Embryonic facial prominence (tissue), 1 donor: ENCODE measurements around the gene EIF3I.

Experiments
- DNase-seq: peaks from one replicate; pipeline ENCODE4 v3.0.0-alpha.2; 2016; ENCODE audit errors: extremely low spot score

Gene EIF3I

GRCh38 chr1:32221980-32222755 lies at the start of gene EIF3I, which contains the start of gene TMEM234:
EIF3I (plus strand) TSS chr1:32222407; CDS start chr1:32222442, 35 bp downstream.
TMEM234 (minus strand) TSS chr1:32222353; CDS start chr1:32222322, 31 bp downstream.
- peak; percentile 90 for DNase-seq

GRCh38 chr1:32172621-32173245 lies 49.5 kb upstream of the EIF3I start:
- no peak for DNase-seq

DNA sequence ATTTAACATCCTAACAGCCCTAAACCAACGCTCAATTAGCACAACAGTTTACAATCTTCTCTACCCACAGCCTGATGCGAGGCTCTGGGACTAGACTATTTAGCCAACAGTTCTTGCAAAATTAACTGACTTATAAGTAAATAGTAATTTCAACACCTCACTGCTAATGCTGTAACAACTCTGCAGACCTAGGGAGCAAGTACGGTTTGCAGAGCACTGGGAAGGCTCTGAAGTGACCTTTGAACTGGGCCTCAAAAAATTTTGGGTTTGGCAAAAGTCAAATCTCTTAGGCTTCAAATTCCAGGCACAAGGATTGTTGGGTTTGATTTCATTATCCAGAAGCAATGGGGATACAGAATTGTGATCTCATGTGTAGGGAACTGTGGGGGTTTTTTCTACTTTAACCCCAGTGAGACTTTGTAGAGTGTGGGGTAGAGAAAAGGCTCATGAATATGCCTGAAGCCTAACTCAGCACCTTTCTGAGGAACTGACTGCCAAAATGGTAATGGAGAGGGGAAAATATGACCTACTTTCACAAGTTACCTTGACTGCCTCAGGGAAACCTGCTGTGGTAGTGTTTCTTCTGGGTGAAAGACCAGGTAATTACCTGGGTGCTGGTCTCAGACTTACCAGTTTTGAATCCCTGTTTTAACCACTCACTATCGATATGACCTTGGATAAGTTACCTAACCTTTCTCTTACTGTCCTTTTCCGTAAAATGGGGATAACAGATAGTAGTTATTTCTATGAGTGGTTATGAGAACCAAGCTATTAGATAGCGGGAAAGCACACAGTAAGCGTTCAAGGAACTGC lies 43.6 kb upstream of the EIF3I start:
- no peak for DNase-seq

DNA sequence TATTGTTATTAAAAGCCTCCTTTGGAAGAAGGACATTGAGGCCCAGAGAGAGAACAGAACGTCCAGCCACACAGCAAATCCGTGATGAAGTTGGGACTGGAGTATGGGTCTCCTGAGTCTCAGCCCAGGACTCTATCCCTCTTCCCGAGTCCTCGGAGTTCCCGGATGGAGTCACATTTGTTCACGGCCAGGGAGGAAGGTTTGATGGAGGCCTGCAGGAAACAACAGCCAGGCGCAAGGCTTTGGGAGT lies 43.1 kb upstream of the EIF3I start:
- no peak for DNase-seq

GRCh38 chr1:32179443-32180185 lies 42.6 kb upstream of the EIF3I start, which contains the start of gene TXLNA:
TXLNA (plus strand) TSS chr1:32179675; CDS start chr1:32180346, 671 bp downstream.
- DNase-seq = peak; percentile 82

DNA sequence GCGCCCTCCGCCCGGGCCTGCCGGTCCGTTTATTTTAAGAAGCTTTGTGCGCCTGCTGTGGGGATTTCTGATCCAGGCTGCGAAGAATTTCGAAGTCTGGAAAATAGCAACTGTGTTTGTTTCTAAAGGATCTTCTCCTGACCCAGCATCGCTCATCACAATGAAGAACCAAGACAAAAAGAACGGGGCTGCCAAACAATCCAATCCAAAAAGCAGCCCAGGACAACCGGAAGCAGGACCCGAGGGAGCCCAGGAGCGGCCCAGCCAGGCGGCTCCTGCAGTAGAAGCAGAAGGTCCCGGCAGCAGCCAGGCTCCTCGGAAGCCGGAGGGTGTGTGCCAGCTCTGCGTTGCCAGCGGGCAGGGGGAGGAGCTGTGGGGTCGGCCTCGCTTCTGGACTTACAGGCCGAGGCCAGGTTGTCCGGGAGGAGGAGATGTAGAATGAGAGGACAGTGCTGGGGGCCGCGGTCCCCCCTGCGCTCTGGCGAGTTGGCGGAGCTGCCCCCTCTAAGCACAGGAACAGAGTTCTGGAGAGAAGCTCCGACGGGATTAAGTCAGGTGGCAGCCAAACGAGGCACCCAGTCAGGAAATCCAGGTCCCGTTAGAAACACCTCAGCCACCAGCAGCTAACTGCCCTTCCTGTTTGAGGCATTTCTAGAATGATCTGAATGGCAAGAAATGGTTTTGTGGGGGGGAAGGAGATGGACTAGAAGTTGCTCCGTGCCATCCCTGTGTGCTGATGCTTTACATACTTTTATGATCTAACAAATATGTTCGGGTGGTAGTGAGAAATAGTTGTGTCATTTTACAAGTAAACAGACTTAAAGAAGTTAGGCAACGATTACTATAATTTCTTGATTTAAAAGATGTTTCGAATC lies 41.8 kb upstream of the EIF3I start:
- DNase-seq = no peak

DNA sequence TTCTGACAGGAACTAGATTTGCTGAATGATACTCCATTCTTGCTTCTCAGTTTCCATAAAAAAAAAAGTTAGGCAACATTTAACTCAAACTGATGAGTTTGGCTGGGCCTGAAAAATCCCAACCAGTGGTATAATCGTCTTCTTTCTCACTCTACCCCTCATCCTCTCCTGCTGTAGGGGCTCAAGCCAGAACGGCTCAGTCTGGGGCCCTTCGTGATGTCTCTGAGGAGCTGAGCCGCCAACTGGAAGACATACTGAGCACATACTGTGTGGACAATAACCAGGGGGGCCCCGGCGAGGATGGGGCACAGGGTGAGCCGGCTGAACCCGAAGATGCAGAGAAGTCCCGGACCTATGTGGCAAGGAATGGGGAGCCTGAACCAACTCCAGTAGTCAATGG lies 41.1 kb upstream of the EIF3I start:
- DNase-seq = no peak

DNA sequence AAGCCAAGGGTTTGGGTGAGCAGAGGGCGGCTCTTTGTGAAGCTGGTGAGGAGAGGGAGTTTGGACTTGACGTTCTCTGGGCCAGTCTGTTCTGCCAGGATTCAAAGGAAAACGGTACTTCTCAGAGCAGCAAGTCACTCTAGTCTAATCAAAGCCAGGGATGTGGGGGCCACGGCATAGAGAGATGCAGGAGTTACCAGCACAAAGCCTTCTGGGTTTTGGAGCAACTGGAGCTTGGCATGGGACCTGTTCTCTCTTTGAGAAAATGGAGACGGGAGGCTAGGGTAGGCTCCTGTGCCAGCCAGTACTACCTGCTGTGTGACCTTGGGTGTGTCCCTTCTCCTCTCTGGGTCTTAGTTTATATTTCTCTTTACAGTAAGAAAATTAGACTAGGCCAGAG lies 40.6 kb upstream of the EIF3I start:
- no peak for DNase-seq

DNA sequence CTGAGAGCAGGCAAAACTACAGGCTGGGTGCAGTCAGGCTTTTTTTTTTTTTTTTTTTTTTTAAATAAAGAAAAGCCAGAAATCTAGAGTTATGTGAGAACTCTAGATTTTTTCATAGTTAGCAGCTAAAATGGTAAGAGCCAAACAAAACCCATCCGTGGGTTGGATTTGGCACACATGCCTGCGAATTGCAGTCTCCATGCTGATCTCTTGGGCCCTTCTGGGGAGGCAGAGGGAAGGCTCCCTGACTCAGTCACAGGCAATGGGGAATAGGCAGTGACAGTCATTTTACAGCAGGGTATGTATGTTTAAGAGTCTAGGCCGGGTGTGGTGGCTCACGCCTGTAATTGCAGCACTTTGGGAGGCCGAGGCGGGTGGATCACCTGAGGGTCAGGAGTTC lies 40.1 kb upstream of the EIF3I start:
- DNase-seq = no peak

DNA sequence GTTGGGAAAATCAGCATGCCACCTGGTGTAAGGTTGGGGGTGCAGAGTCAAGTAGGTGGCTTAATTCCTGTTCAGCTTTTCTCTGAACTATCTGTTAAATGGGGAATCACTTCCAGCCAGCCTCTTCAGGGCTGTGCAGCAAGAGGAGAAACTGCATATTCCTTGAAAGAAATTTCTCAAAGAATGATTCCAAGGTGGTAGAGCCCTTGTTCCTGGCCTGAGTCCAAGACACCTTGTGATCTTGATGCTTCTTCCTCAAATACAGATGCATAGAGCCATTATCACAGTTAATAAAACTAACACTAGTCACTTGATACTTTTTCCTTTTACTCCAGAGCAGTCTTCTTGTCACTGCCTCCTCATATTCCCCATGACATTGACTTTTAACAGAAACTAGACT lies 37.6 kb upstream of the EIF3I start:
- DNase-seq = no peak

- DNase-seq = no peak
Measured at GRCh38 chr1:32186077-32186476, 36.1 kb upstream of the EIF3I start.

- no peak for DNase-seq
Measured at GRCh38 chr1:32186491-32186890, 35.7 kb upstream of the EIF3I start.

- DNase-seq = no peak
Measured at GRCh38 chr1:32187850-32188249, 34.4 kb upstream of the EIF3I start.

- no peak for DNase-seq
Measured at GRCh38 chr1:32192220-32192948, 29.8 kb upstream of the EIF3I start.

DNA sequence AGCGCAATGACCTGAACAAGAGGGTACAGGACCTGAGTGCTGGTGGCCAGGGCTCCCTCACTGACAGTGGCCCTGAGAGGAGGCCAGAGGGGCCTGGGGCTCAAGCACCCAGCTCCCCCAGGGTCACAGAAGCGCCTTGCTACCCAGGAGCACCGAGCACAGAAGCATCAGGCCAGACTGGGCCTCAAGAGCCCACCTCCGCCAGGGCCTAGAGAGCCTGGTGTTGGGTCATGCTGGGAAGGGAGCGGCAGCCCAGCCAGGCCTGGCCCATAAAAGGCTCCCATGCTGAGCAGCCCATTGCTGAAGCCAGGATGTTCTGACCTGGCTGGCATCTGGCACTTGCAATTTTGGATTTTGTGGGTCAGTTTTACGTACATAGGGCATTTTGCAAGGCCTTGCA lies 27.2 kb upstream of the EIF3I start:
- no peak for DNase-seq

DNA sequence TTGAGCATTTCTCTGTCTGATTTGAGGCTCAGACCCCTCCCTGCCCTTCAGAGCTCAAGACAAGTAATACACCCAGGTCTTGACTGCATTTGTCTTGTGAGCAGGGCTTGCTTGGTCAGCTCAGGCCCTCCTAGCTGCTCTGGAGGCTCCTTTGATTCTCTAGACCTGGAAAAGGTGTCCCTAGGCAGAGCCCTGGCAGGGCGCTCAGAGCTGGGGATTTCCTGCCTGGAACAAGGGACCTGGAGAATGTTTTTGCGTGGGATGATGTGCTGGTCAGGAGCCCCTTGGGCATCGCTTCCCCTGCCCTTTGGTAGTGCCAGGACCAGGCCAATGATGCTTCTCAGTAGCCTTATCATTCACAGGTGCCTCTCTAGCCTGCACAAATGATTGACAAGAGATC lies 26.7 kb upstream of the EIF3I start:
- no peak for DNase-seq

GRCh38 chr1:32195972-32196823 lies 26.0 kb upstream of the EIF3I start:
- no peak for DNase-seq

GRCh38 chr1:32197074-32197473 lies 25.1 kb upstream of the EIF3I start:
- DNase-seq = no peak

DNA sequence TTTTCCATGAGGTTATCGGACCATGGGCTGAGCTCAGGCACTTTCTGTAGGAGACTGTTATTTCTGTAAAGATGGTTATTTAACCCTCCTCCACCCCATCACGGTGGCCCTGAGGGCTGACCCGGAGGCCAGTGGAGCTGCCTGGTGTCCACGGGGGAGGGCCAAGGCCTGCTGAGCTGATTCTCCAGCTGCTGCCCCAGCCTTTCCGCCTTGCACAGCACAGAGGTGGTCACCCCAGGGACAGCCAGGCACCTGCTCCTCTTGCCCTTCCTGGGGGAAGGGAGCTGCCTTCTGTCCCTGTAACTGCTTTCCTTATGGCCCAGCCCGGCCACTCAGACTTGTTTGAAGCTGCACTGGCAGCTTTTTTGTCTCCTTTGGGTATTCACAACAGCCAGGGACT lies 24.4 kb upstream of the EIF3I start:
- DNase-seq = no peak
